ENCODE measurements around the gene C5AR2. TPM values are rescaled to one million over a fixed set of nuclear protein-coding genes. Genes with fewer than 3 reads are reported as not detected.
"Not testable (repeated sequence)": the region's sequence is repeated elsewhere in the genome, so short reads cannot be mapped to it uniquely, and the experiment has no call there.

The C5AR2 gene
- total and polyA plus RNA-seq, 12 donors, result 0.28 to 4.4 (median 1.6) TPM

DNA sequence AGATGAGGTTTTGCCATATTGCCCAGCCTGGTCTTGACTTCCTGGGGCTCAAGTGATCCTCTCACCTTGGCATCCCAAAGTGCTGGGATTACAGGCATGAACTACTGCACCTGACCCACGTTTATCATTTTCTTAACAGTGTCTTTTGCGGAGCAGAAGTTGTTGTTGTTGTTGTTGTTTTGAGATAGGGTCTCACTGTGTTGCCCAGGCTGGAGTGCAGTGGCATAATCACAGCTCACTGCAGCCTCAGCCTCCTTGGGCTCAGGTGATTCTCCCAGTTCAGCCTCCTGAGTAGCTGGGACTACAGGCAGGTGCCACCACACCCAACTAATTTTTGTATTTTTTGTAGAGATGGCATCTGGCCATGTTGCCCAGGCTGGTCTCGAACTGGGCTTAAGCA is 55.6 kb downstream of the C5AR2 start:
- 70 to 76% (median 73%) methylated on average over 3 of the region's 3 CpGs for WGBS, 4 donors
- H3K27me3 ChIP-seq; DNase-seq; H3K27ac ChIP-seq; H3K4me1 ChIP-seq (replicated peaks in 1 of 2); H3K9me3 ChIP-seq (replicated peaks in 1 of 3); H3K36me3 ChIP-seq (replicated peaks in 1 of 2); intact Hi-C loops (cut with DNase I); H3K4me3 ChIP-seq: not testable (repeated sequence)

DNA sequence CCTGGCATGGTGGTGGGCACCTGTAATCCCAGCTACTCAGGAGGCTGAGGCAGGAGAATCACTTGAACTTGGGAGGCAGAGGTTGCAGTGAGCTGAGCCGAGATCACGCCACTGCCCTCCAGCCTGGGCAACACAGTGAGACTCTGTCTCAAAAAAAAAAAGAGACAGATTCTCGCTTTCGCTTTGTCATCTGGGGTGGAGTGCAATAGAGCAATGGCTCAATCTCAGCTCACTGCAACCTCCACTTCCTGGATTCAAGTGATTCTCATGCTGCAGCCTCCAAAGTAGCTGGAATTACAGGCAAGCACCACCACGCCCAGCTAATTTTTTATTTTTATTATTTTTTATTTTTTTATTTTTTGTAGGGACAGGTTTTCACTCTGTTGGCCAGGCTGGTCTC is 56.7 kb downstream of the C5AR2 start:
- DNase-seq; H3K4me3 ChIP-seq; intact Hi-C loops (cut with DNase I); H3K9me3 ChIP-seq (replicated peaks in 1 of 3); H3K36me3 ChIP-seq (replicated peaks in 1 of 2); H3K27me3 ChIP-seq; H3K4me1 ChIP-seq (replicated peaks in 1 of 2): not testable (repeated sequence)
- peak overlapping the region in 2 of 5 donors; percentile 21 to 64 for H3K27ac ChIP-seq
- WGBS, 4 donors, result 71 to 76% (median 74%) methylated on average over 3 to 5 of the region's 5 CpGs

DNA sequence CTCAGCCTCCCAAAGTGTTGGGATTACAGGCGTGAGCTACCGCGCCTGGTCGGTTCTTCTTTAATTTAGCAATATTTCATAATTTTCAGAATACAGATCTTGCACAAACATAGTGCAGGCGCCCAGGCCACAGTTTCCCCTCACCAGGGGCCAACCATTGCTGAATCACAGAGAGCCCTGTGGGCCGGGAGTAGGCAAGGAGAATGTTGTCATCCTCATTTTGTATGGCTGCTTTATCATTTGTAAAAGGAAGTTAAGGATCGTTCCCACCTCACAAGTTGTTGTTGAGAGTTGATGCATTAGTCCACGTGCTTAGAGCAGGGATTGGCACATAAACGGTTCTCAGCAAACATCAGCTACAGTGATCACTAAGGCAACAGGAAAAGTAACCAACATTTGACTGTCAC is 57.2 kb downstream of the C5AR2 start:
- H3K9me3 ChIP-seq (replicated peaks in 1 of 3), result no peaks in the 10 kb centered on the region
- H3K36me3 ChIP-seq (replicated peaks in 1 of 2), result no peaks in the 10 kb centered on the region
- DNase-seq, result peak in 3 of 7 donors; percentile 36 to 62 (median 51)
- no peaks in the 10 kb centered on the region for H3K4me1 ChIP-seq (replicated peaks in 1 of 2)
- H3K27ac ChIP-seq, result peak overlapping the region in 2 of 5 donors; percentile 21 to 52
- H3K4me3 ChIP-seq, result no peak overlapping the region
- intact Hi-C loops (cut with DNase I), result no loop called here
- WGBS, 4 donors, result 58 to 72% (median 64%) methylated on average over 9 of the region's 9 CpGs
- no peak for TF ChIP-seq POLR2A (IDR thresholded peaks at IDR 0.05)
- H3K27me3 ChIP-seq, result no peaks in the 10 kb centered on the region

DNA sequence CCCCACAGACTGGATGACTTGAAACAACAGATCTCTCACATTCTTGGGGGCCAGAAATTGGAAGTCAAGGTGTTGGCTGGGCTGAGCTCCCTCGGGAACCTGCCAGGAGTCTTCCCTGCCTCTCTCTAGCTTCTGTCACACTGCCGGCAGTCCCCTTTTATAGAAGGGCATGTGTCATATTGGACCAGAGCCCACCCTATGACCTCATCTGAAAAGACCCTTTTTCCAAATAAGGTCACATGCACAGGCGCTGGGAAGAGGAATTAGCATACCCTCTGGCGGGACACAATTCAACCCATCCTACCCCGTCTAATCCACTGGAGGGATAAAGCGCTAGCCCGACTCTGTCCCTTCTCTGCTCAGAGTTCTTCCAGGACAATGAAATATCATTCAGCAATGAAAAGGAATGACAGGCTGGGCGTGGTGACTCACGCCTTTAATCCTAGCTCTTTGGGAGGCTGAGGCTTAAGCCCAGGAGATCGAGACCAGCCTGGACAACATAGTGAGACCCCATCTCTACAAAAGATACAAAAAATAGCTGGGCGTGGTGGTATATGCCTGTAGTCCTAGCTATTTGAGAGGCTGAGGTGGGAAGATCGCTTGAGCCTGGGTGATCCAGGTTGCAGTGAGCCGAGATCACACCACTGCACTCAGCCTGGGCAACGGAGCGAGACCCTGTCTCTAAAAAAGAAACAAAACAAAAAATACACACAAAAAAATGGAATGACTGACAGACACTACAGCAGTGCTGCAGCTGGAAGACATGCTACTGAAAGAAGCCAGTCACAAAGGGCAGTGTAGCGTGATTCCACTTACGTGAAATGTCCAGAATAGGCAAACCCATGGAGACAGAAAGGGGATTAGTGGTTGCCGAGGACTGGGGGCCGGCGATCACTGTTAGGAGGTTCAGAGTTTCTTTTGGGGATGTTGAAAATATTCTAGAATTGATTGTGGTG is 58.8 kb downstream of the C5AR2 start:
- no peaks in the 10 kb centered on the region for H3K36me3 ChIP-seq (replicated peaks in 1 of 2)
- TF ChIP-seq, protein P1, sequence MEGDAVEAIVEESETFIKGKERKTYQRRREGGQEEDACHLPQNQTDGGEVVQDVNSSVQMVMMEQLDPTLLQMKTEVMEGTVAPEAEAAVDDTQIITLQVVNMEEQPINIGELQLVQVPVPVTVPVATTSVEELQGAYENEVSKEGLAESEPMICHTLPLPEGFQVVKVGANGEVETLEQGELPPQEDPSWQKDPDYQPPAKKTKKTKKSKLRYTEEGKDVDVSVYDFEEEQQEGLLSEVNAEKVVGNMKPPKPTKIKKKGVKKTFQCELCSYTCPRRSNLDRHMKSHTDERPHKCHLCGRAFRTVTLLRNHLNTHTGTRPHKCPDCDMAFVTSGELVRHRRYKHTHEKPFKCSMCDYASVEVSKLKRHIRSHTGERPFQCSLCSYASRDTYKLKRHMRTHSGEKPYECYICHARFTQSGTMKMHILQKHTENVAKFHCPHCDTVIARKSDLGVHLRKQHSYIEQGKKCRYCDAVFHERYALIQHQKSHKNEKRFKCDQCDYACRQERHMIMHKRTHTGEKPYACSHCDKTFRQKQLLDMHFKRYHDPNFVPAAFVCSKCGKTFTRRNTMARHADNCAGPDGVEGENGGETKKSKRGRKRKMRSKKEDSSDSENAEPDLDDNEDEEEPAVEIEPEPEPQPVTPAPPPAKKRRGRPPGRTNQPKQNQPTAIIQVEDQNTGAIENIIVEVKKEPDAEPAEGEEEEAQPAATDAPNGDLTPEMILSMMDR (IDR thresholded peaks at IDR 0.05), result no peak
- no peak for TF ChIP-seq POLR2A (IDR thresholded peaks at IDR 0.05)
- H3K4me3 ChIP-seq, result no peak overlapping the region
- WGBS, 4 donors, result 65 to 73% (median 66%) methylated on average over 20 of the region's 20 CpGs
- no peak overlapping the region for H3K27ac ChIP-seq
- no peaks in the 10 kb centered on the region for H3K27me3 ChIP-seq
- no peaks in the 10 kb centered on the region for H3K9me3 ChIP-seq (replicated peaks in 1 of 3)
- intact Hi-C loops (cut with DNase I), result loop anchor here (2.0 to 5.0 kb wide), 2 partner anchors 94 kb away; no protein-coding TSS in a partner anchor
- DNase-seq, result no peak
- H3K4me1 ChIP-seq (replicated peaks in 1 of 2), result no peaks in the 10 kb centered on the region

DNA sequence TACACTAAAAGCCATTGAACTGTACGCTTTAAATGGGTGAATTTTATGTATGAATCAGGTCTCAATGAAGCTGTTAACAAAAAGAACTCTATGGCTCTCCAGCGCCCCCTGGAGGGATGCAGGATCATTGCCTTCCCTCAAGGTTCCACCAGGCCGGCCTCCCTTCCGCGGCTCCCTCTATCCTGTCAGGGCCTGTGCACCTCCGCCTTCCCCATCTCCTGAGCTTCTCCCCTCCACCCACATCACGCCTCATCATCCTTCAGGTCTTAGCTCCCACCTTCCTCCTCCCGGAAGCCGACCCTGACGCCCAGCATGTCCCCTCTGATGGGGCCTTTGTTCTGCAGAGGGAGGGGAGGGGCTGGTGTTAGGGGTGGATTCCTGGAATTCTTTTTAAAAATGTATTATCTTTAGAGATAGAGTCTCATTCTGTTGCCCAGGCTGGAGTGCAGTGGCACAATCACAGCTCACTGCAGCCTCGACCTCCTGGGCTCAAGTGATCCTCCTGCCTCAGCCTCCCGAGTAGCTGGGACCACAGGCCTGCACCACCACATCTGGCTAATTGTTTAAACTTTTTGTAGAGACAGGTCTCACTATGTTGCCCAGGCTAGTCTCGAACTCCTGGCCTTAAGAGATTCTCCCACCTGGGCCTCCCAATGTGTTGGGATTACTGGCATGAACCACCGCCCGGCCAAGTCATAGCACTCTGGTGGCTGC is 59.7 kb downstream of the C5AR2 start:
- intact Hi-C loops (cut with DNase I), result loop anchor here (2.0 to 5.0 kb wide), 2 partner anchors 94 to 95 kb away; no protein-coding TSS in a partner anchor
- no peaks in the 10 kb centered on the region for H3K27me3 ChIP-seq
- no peak overlapping the region for H3K27ac ChIP-seq
- DNase-seq, result peak; percentile 76 to 90 (median 79)
- H3K4me3 ChIP-seq, result no peak overlapping the region
- no peaks in the 10 kb centered on the region for H3K9me3 ChIP-seq (replicated peaks in 1 of 3)
- no peaks in the 10 kb centered on the region for H3K36me3 ChIP-seq (replicated peaks in 1 of 2)
- 23 to 32% (median 31%) methylated on average over 11 to 15 of the region's 15 CpGs for WGBS, 4 donors
- no peaks in the 10 kb centered on the region for H3K4me1 ChIP-seq (replicated peaks in 1 of 2)
- TF ChIP-seq, protein P1 (IDR thresholded peaks at IDR 0.05), result peak; percentile 78 to 91 (median 89)
- TF ChIP-seq POLR2A (IDR thresholded peaks at IDR 0.05), result no peak

Other genes starting within 250 kb of the C5AR2 start
- gene ZC3H4, start 218.4 kb upstream of the C5AR2 start, total RNA-seq, result 10 to 100 TPM in 8 of 9 donors, 1 to 10 TPM in 1; 5.7 to 45.0 (median 23.7) TPM
- 10 to 100 TPM; 10.8 to 24.9 (median 19.7) TPM for gene ZC3H4, start 218.4 kb upstream of the C5AR2 start, polyA plus RNA-seq
- 10 to 100 TPM; 40.1 to 77.6 (median 49.8) TPM for gene SAE1, start 201.3 kb upstream of the C5AR2 start, total RNA-seq
- gene SAE1, start 201.3 kb upstream of the C5AR2 start, polyA plus RNA-seq, result 10 to 100 TPM; 19.0 to 71.8 (median 23.6) TPM
- 10 to 100 TPM in 4 of 9 donors, 1 to 10 TPM in 4, under 1 TPM in 1; 0.94 to 17.9 (median 10.0) TPM for gene BBC3, start 101.0 kb upstream of the C5AR2 start, total RNA-seq
- 1 to 10 TPM in 2 of 3 donors, under 1 TPM in 1; 0.27 to 8.4 (median 4.4) TPM for gene BBC3, start 101.0 kb upstream of the C5AR2 start, polyA plus RNA-seq
- 10 to 100 TPM in 8 of 9 donors, 1 to 10 TPM in 1; 6.0 to 52.9 (median 30.5) TPM for gene CCDC9, start 75.7 kb upstream of the C5AR2 start, total RNA-seq
- 10 to 100 TPM; 23.2 to 86.5 (median 31.8) TPM for gene CCDC9, start 75.7 kb upstream of the C5AR2 start, polyA plus RNA-seq
- 100 to 1,000 TPM in 1 of 9 donors, 10 to 100 TPM in 7, 1 to 10 TPM in 1; 6.9 to 183 (median 61.7) TPM for gene INAFM1, start 57.3 kb upstream of the C5AR2 start, total RNA-seq
- gene INAFM1, start 57.3 kb upstream of the C5AR2 start, polyA plus RNA-seq, result 100 to 1,000 TPM in 1 of 3 donors, 10 to 100 TPM in 1, 1 to 10 TPM in 1; 7.8 to 144 (median 62.0) TPM
- gene C5AR1, start 22.3 kb upstream of the C5AR2 start, total RNA-seq, result 10 to 100 TPM in 7 of 9 donors, 1 to 10 TPM in 1, under 1 TPM in 1; 0.91 to 34.8 (median 19.1) TPM
- 1 to 10 TPM; 3.2 to 7.9 (median 3.9) TPM for gene C5AR1, start 22.3 kb upstream of the C5AR2 start, polyA plus RNA-seq
- gene DHX34, start 17.1 kb downstream of the C5AR2 start, total RNA-seq, result 10 to 100 TPM in 6 of 9 donors, 1 to 10 TPM in 3; 6.3 to 16.9 (median 10.8) TPM
- gene DHX34, start 17.1 kb downstream of the C5AR2 start, polyA plus RNA-seq, result 10 to 100 TPM in 2 of 3 donors, 1 to 10 TPM in 1; 5.0 to 49.7 (median 28.2) TPM
- gene MEIS3, start 87.4 kb downstream of the C5AR2 start, total RNA-seq, result 1 to 10 TPM; 2.4 to 9.4 (median 4.7) TPM
- 10 to 100 TPM in 1 of 3 donors, 1 to 10 TPM in 2; 2.1 to 15.5 (median 8.9) TPM for gene MEIS3, start 87.4 kb downstream of the C5AR2 start, polyA plus RNA-seq
- gene SLC8A2, start 139.7 kb downstream of the C5AR2 start, total RNA-seq, result 1 to 10 TPM in 4 of 9 donors, under 1 TPM in 2, not detected in 3; 0.22 to 6.1 (median 2.6) TPM
- 1 to 10 TPM in 2 of 3 donors, under 1 TPM in 1; 0.74 to 3.1 (median 3.0) TPM for gene SLC8A2, start 139.7 kb downstream of the C5AR2 start, polyA plus RNA-seq
- 10 to 100 TPM in 4 of 9 donors, 1 to 10 TPM in 5; 2.9 to 25.6 (median 9.7) TPM for gene KPTN, start 152.0 kb downstream of the C5AR2 start, total RNA-seq
- gene KPTN, start 152.0 kb downstream of the C5AR2 start, polyA plus RNA-seq, result 100 to 1,000 TPM in 1 of 3 donors, 10 to 100 TPM in 1, 1 to 10 TPM in 1; 7.3 to 121 (median 37.5) TPM
- gene NAPA, start 182.9 kb downstream of the C5AR2 start, total RNA-seq, result 100 to 1,000 TPM; 122 to 481 (median 265) TPM
- 100 to 1,000 TPM; 200 to 283 (median 244) TPM for gene NAPA, start 182.9 kb downstream of the C5AR2 start, polyA plus RNA-seq
- 10 to 100 TPM in 3 of 9 donors, 1 to 10 TPM in 4, under 1 TPM in 2; 0.18 to 14.0 (median 4.0) TPM for gene ZNF541, start 241.0 kb downstream of the C5AR2 start, total RNA-seq
- gene ZNF541, start 241.0 kb downstream of the C5AR2 start, polyA plus RNA-seq, result 10 to 100 TPM in 2 of 3 donors, under 1 TPM in 1; 0.18 to 14.5 (median 11.6) TPM